Astrocyte (in vitro differentiated cells and primary cell): Measurements from ENCODE around the gene FAM50A.

Experiments used
- CTCF ChIP-seq: IDR thresholded peaks from 2 replicates; pipeline ENCODE4 v1.5.1; 2011; ENCODE audit warnings: low read depth, mild to moderate bottlenecking, inconsistent platforms, low read length, moderate library complexity; ENCODE audit not compliant: insufficient read depth
- EZH2 ChIP-seq: IDR thresholded peaks from 2 replicates; pipeline ENCODE4 v1.6.1; 2012; ENCODE audit warnings: mild to moderate bottlenecking, low read length, inconsistent platforms; ENCODE audit not compliant: insufficient read depth

GRCh38 chrX:154432210-154432609 is 11.7 kb upstream of the FAM50A start:
- TF ChIP-seq CTCF (no peak), EZH2 (no peak)
